ENCODE results near the gene GTF2H2.
"Not testable (repeated sequence)": the region's sequence is repeated elsewhere in the genome, so short reads cannot be mapped to it uniquely, and the experiment has no call there.

The GTF2H2 gene

GRCh38 chr5:71059426-71059825 lies 8.1 kb downstream of the GTF2H2 start:
- H3K9ac ChIP-seq (ENCODE audit: low read length); H3K36me3 ChIP-seq (ENCODE audit: control insufficient read depth, low read depth, low read length); H3K4me3 ChIP-seq (ENCODE audit: low read length); H3K4me1 ChIP-seq (ENCODE audit: control insufficient read depth, low read depth, low read length); H3K9me3 ChIP-seq (ENCODE audit: control insufficient read depth, low read depth, low read length); H3K27ac ChIP-seq (ENCODE audit: low read length); H3K27me3 ChIP-seq (ENCODE audit: control insufficient read depth, insufficient read depth, low read length): not testable (repeated sequence)

- not testable (repeated sequence) for H3K27ac ChIP-seq (ENCODE audit: low read length); H3K36me3 ChIP-seq (ENCODE audit: control insufficient read depth, low read depth, low read length); H3K27me3 ChIP-seq (ENCODE audit: control insufficient read depth, insufficient read depth, low read length); H3K4me3 ChIP-seq (ENCODE audit: low read length); H3K4me1 ChIP-seq (ENCODE audit: control insufficient read depth, low read depth, low read length); H3K9me3 ChIP-seq (ENCODE audit: control insufficient read depth, low read depth, low read length); H3K9ac ChIP-seq (ENCODE audit: low read length)
Observed at GRCh38 chr5:71044808-71045207, 22.7 kb downstream of the GTF2H2 start.

DNA sequence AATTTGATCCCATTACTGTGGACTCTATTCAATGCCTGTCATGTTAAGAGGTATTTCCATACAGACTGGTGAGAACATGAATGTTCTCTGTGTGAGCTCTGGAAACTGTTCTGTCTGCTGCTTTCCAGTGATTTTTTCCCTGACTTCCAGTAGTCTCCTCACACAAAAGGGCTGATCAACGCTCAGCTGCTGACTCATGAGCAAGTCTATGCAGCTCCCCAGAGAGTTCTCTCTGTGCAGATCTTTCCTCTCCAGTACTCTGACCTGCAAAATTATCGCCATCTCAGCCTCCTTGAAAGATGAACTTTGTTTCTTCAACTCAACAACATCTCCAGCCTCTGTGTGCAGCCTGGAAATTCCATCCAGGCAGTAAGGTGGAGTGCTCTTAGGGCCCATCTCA lies 23.3 kb downstream of the GTF2H2 start:
- H3K27me3 ChIP-seq (ENCODE audit: control insufficient read depth, insufficient read depth, low read length); H3K4me3 ChIP-seq (ENCODE audit: low read length); H3K36me3 ChIP-seq (ENCODE audit: control insufficient read depth, low read depth, low read length); H3K9me3 ChIP-seq (ENCODE audit: control insufficient read depth, low read depth, low read length); H3K4me1 ChIP-seq (ENCODE audit: control insufficient read depth, low read depth, low read length); H3K9ac ChIP-seq (ENCODE audit: low read length); H3K27ac ChIP-seq (ENCODE audit: low read length): not testable (repeated sequence)

DNA sequence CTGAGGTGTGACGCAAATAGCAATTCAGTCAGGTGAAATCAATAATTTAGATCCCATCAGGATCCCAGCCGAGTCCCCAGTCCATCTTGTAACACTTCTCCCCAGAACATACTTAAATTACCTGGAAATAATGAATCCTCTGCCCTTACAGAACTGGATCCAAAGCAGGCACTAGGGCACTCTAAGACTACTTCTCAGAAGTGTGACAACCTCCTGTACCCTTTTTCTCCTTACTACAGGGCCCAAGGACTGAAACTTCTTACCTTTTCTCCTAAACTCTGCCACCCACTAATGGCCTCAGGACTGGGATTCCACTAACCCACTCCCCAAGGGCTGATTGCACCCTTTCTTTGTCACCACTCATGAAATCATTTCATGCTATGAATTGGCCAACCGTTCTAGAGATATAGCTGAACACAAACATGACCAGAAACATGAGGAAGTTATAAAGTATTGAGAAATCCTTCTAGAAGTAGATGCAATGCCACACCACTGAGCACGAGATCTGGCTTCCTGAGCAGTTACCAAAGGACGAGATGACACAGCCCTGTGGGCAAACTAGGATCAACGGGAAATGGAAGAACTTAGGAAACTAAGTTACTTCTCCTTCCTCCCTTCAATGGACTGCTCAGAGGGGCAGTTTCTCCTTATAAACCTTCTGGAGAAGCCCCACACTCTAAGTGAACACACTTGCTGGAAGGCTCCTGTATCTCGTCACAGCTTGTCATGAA lies 36.3 kb downstream of the GTF2H2 start:
- H3K4me1 ChIP-seq (ENCODE audit: control insufficient read depth, low read depth, low read length); H3K36me3 ChIP-seq (ENCODE audit: control insufficient read depth, low read depth, low read length); H3K27ac ChIP-seq (ENCODE audit: low read length); H3K9me3 ChIP-seq (ENCODE audit: control insufficient read depth, low read depth, low read length); H3K4me3 ChIP-seq (ENCODE audit: low read length); H3K9ac ChIP-seq (ENCODE audit: low read length); H3K27me3 ChIP-seq (ENCODE audit: control insufficient read depth, insufficient read depth, low read length): not testable (repeated sequence)

DNA sequence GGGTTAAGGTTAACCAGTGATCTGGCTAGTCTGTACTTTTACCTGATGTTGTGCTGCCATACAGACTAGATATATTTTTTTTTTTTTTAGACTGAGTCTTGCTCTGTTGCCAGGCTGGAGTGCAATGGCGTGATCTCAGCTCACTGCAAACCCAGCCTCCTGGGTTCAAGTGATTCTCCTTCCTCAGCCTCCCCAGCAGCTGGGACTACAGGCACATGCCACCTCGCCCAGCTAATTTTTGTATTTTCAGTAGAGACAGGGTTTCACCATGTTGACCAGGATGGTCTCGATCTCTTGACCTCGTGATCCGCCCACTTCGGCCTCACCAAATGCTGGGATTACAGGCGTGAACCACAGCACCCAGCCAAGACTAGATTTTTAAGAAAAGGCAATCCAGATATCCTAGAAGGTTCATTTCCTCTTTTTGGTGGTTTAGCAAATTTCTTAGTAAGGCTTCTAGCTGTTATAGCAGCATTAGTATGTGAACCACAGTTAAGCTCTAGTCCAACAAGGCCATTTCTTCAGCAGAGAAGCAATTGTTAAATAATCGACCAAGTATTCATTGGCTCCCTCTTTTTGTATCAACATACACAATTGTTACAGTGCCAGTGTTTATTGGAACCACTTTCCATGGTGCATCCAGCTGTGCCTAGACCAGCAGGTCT lies 42.1 kb downstream of the GTF2H2 start, which contains the start of gene NAIP:
Gene NAIP, minus strand, starts transcription at position 51 of the 665 bp plus-strand sequence. CDS start 12,424 bp downstream, outside the sequence.
- not testable (repeated sequence) for H3K9ac ChIP-seq (ENCODE audit: low read length); H3K27me3 ChIP-seq (ENCODE audit: control insufficient read depth, insufficient read depth, low read length); H3K4me1 ChIP-seq (ENCODE audit: control insufficient read depth, low read depth, low read length); H3K27ac ChIP-seq (ENCODE audit: low read length); H3K36me3 ChIP-seq (ENCODE audit: control insufficient read depth, low read depth, low read length); H3K9me3 ChIP-seq (ENCODE audit: control insufficient read depth, low read depth, low read length); H3K4me3 ChIP-seq (ENCODE audit: low read length)

- H3K4me1 ChIP-seq (ENCODE audit: control insufficient read depth, low read depth, low read length); H3K9me3 ChIP-seq (ENCODE audit: control insufficient read depth, low read depth, low read length); H3K27ac ChIP-seq (ENCODE audit: low read length); H3K36me3 ChIP-seq (ENCODE audit: control insufficient read depth, low read depth, low read length); H3K27me3 ChIP-seq (ENCODE audit: control insufficient read depth, insufficient read depth, low read length); H3K4me3 ChIP-seq (ENCODE audit: low read length); H3K9ac ChIP-seq (ENCODE audit: low read length): not testable (repeated sequence)
Observed at GRCh38 chr5:71020643-71021042, 46.8 kb downstream of the GTF2H2 start.

GRCh38 chr5:71018376-71019005 lies 49.0 kb downstream of the GTF2H2 start:
- not testable (repeated sequence) for H3K9ac ChIP-seq (ENCODE audit: low read length); H3K36me3 ChIP-seq (ENCODE audit: control insufficient read depth, low read depth, low read length); H3K27ac ChIP-seq (ENCODE audit: low read length); H3K9me3 ChIP-seq (ENCODE audit: control insufficient read depth, low read depth, low read length); H3K4me1 ChIP-seq (ENCODE audit: control insufficient read depth, low read depth, low read length); H3K4me3 ChIP-seq (ENCODE audit: low read length); H3K27me3 ChIP-seq (ENCODE audit: control insufficient read depth, insufficient read depth, low read length)

GRCh38 chr5:71014176-71014575 lies 53.3 kb downstream of the GTF2H2 start:
- Histone ChIP-seq H3K27me3 (ENCODE audit: control insufficient read depth, insufficient read depth, low read length) (no peaks in the 10 kb centered on the region), H3K9me3 (ENCODE audit: control insufficient read depth, low read depth, low read length) (no peaks in the 10 kb centered on the region), H3K27ac (ENCODE audit: low read length) (no peak overlapping the region), H3K36me3 (ENCODE audit: control insufficient read depth, low read depth, low read length) (no peaks in the 10 kb centered on the region), H3K9ac (ENCODE audit: low read length) (no peak overlapping the region), H3K4me1 (ENCODE audit: control insufficient read depth, low read depth, low read length) (no peaks in the 10 kb centered on the region), H3K4me3 (ENCODE audit: low read length) (no peak overlapping the region)

DNA sequence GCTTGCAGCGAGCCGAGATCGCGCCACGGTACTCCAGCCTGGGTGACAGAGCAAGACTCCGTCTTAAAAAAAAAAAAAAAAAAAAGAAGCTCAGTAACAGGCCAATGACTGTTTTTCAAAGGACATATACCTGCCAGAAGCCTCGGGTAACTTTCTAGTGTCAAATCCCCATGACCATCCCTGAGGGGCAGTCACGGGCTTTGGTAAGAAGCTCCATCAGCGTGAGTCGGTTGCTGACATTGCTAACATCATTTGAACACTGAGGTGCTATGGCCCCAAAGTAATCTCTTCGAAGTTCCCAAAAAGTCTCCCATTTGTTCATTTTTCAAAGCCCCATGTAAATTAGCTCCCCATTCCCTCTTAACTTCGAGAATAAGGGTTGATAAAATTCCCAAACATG lies 53.9 kb downstream of the GTF2H2 start:
- H3K4me3 ChIP-seq (ENCODE audit: low read length): no peak overlapping the region
- H3K36me3 ChIP-seq (ENCODE audit: control insufficient read depth, low read depth, low read length): no peaks in the 10 kb centered on the region
- no peaks in the 10 kb centered on the region for H3K27me3 ChIP-seq (ENCODE audit: control insufficient read depth, insufficient read depth, low read length)
- H3K27ac ChIP-seq (ENCODE audit: low read length): no peak overlapping the region
- no peaks in the 10 kb centered on the region for H3K9me3 ChIP-seq (ENCODE audit: control insufficient read depth, low read depth, low read length)
- H3K4me1 ChIP-seq (ENCODE audit: control insufficient read depth, low read depth, low read length): no peaks in the 10 kb centered on the region
- no peak overlapping the region for H3K9ac ChIP-seq (ENCODE audit: low read length)

DNA sequence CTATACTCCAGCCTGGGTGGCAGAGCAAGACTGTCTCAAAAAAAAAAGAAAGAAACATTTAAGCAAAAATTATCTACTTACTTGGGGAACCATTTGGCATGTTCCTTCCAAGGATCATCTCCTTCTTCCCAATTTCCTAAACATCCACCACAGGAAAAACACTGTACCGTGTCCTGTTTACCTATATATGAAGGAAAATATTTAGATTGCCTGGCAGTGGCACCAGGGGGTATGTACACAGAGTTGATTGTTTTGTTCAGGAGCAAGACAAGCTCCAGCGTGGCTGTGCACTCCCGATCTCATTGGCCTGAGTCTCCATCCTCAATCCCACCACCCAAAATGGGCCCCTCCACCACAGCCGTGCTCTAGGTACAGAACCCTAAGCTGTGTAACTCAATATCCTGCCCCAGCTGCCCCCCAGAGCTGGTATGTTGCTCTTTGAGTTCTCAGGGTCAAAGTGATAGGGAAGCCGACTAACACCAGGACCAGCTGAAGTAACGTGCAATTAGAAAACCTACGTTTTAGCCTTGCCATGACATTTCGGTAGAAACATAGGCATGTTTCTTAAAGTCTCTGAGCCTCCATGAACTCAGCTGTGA lies 56.2 kb downstream of the GTF2H2 start:
- H3K27ac ChIP-seq (ENCODE audit: low read length): no peak overlapping the region
- H3K27me3 ChIP-seq (ENCODE audit: control insufficient read depth, insufficient read depth, low read length): no peaks in the 10 kb centered on the region
- no peaks in the 10 kb centered on the region for H3K9me3 ChIP-seq (ENCODE audit: control insufficient read depth, low read depth, low read length)
- H3K4me3 ChIP-seq (ENCODE audit: low read length): no peak overlapping the region
- H3K4me1 ChIP-seq (ENCODE audit: control insufficient read depth, low read depth, low read length): no peaks in the 10 kb centered on the region
- H3K9ac ChIP-seq (ENCODE audit: low read length): no peak overlapping the region
- H3K36me3 ChIP-seq (ENCODE audit: control insufficient read depth, low read depth, low read length): no peaks in the 10 kb centered on the region

DNA sequence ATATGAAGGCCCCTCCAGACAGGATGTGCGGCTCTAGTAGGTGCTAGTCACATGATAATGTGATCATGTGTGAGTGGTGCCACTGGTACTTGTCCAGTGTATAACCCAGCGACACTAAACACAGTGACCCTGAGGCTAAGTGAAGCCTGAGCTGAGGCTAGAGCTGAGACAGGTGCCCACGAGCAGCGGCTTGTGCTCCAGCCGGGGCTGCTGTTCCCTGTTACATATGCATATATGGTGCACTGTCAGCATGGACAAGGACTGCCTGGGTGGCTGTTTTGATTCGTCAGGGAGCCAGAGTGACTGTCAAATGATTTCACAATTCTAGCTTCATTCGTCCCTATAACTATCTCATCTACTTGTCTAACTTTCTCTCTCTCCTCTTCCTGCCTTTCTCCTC lies 60.5 kb downstream of the GTF2H2 start:
- not testable (repeated sequence) for H3K27ac ChIP-seq (ENCODE audit: low read length); H3K27me3 ChIP-seq (ENCODE audit: control insufficient read depth, insufficient read depth, low read length)

More for the DNA sequence above, 60.5 kb downstream of the GTF2H2 start:
- H3K36me3 ChIP-seq (ENCODE audit: control insufficient read depth, low read depth, low read length); H3K9me3 ChIP-seq (ENCODE audit: control insufficient read depth, low read depth, low read length); H3K9ac ChIP-seq (ENCODE audit: low read length); H3K4me3 ChIP-seq (ENCODE audit: low read length); H3K4me1 ChIP-seq (ENCODE audit: control insufficient read depth, low read depth, low read length): not testable (repeated sequence)
